HG02981 (cell line): ENCODE measurements around the gene EXOSC2.
"Not testable (repeated sequence)": the region's sequence is repeated elsewhere in the genome, so short reads cannot be mapped to it uniquely, and the experiment has no call there.

Source experiments
- ATAC-seq: cut with Tn5 transposase; IDR thresholded peaks from one replicate; pipeline ENCODE4 v1.9.1; 2021; ENCODE audit warnings: mild to moderate bottlenecking, moderate library complexity; ENCODE audit not compliant: unreplicated experiment

The EXOSC2 gene

DNA sequence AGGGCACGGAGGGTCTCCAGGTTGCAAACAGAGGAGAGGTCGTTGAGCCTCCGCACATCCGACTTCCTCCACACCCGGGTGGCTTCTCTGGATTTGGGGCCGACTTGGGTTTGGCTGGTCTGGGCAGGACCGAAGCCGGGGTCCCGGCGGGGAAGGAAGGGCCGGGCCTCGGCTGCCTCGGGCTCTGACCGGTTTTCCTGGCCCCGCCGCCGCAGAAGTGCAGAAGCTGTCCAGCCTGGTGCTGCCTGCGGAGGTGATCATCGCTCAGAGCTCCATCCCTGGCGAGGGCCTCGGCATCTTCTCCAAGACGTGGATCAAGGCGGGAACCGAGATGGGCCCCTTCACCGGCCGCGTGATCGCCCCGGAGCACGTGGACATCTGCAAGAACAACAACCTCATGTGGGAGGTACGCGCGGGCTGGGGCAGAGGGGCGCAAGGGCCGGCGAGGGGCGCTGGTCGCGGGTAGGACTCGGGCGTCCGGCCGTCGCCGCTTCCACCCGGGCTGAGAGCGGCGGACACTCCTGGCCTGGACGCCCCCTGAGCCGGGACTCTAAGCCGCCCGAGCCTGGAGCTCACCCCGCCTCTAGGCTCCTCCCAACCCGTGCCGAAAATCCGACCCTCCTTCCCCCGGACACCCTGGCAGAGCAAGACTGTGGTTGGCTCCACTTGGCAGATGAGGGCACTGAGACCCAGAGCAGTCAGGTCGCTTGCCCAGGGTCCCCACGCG is 27.0 kb upstream of the EXOSC2 start:
- ATAC-seq = no peak

GRCh38 chr9:130667120-130667435 is 26.5 kb upstream of the EXOSC2 start:
- no peak for ATAC-seq

DNA sequence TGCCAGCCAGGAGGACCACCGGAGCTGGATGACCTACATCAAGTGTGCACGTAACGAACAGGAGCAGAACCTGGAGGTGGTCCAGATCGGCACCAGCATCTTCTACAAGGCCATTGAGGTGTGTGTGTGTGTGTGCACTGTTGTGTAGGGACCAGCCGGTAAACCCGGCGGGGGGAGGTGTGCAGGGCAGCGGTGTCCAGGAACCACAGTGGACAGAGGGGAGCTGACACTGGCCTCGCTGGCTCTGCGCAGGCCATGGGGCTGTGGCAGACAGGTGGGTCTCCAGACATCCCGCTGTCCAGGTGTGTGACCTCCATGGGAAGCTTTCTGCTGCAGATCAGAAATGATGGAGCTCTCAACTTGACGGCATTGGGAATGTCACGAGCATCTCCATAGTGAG is 25.4 kb upstream of the EXOSC2 start:
- no peak for ATAC-seq

DNA sequence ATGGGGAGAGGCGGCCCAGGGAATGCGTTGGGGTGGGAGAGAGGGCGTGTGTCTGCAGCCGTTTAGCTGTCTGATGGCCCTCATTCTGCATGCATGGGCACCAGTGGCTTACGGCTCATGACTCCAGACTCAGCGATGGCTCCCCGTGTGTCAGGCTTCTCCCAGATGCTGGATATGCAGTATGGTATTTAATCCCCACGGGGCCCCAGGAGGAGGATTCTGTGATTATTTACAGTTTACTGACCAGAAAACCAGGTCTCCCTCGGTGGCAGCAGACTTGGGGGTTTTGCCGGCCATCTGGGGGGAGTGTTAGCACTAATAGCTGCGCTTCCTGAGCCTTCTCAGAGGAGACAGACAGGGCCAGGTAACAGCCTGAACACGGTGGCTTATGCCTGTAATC is 24.9 kb upstream of the EXOSC2 start:
- no peak for ATAC-seq

DNA sequence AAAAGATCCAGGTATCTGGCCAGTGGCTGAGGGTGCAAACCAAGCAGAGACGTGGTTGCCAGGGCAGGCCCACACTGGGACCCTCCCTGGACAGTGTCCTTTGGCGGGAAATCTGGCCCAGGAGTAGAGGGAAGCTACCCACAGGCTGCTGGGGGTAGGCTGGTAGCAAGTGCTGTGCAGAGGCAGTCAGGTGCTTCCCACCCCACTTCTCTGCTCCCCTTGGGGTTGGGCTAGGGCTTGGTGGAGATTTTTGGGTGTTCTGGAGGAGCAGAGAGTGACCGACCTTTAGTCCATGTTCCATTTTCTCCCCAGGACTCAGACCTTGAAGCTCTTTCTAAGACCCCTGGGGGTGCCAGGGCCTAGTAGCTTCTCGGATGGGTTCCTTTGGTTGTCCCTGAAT is 23.6 kb upstream of the EXOSC2 start:
- no peak for ATAC-seq

- ATAC-seq = no peak
Observed at GRCh38 chr9:130670644-130671043, 22.9 kb upstream of the EXOSC2 start.

- ATAC-seq = no peak
Observed at GRCh38 chr9:130672466-130672865, 21.1 kb upstream of the EXOSC2 start.

DNA sequence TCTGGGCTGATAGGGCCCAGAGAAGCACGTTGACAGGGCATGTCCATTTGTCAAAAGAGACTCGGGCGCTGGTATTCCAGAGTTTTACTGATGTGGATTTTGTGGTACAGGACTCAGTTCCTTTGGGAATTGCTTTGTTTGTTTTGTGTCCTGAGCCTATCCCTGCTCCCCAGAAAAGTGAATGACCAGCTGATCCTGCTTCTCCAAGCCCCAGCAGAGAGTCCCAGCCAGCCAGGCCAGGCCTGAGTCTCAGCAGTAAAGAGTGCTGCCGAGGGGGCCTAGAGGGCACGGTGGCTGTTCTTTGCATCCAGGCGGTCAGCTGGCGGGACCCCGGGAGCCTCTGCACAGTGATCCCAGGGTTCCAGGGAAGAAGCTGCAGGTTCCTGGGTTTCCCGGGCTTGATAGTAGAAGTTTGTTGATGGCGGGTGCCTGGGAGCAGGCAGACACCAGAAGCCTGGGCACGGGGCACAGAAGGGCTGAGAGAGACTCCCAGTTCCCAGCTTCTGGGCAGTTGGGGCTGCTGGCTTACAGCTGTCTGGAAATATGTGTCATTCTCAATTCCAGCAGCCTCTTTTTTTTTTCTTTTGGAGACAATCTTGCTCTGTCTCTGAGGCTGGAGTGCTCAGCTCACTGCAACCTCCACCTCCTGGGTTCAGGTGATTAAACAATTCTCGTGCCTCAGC is 20.5 kb upstream of the EXOSC2 start:
- no peak for ATAC-seq

- no peak for ATAC-seq
Observed at GRCh38 chr9:130675396-130675795, 18.2 kb upstream of the EXOSC2 start.

DNA sequence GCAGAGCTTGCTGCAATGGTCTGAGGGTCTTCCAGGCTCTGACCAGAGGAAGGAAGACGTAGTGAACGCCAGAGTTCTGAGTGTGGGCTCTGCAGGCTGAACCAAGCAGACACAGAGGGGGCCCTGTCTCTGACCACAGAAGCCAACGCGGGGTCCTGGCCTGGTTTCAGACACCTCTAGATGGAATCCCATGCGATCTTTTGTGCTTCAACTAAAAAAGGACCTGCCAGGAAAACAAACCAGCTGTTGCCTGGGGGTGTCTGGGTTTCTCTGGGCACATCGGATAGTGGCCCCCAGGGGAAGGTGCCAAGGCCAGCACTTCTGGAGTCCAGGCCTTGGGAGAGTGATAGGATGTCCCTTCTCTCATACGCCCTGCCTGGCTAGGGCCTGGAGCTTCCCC is 16.3 kb upstream of the EXOSC2 start:
- no peak for ATAC-seq

DNA sequence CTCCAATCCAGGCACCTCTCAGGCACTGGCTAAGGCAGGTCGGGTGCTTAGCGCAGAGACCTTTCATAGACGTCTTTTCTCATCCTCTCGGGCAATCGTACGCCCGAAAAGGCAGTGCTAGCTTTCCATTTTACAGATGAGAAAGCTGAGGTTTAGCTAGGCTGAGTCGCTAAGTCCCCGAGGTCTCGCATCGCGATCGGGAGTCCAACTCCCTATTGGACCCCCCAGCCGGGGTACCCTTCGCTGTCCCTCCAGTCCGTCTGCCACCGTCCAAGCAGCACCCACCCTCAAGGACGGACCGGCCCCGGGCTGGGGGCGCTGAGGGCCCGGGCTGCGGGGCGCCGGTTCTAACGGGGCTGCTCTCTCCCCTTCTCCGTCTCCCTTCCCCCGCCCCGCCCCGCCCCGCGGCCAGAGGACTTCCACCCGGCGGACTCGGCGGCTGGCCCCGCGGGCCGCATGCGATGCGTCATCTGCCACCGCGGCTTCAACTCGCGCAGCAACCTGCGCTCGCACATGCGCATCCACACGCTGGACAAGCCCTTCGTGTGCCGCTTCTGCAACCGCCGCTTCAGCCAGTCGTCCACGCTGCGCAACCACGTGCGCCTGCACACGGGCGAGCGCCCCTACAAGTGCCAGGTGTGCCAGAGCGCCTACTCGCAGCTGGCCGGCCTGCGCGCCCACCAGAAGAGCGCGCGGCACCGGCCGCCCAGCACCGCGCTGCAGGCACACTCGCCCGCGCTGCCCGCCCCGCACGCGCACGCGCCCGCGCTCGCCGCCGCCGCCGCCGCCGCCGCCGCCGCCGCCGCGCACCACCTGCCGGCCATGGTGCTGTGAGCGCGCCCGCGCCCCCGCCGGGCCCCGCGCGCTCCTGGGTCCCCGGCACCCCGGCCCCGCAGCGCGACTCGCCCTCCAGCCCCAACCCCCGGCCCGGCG is 12.5 kb upstream of the EXOSC2 start:
- ATAC-seq = no peak

DNA sequence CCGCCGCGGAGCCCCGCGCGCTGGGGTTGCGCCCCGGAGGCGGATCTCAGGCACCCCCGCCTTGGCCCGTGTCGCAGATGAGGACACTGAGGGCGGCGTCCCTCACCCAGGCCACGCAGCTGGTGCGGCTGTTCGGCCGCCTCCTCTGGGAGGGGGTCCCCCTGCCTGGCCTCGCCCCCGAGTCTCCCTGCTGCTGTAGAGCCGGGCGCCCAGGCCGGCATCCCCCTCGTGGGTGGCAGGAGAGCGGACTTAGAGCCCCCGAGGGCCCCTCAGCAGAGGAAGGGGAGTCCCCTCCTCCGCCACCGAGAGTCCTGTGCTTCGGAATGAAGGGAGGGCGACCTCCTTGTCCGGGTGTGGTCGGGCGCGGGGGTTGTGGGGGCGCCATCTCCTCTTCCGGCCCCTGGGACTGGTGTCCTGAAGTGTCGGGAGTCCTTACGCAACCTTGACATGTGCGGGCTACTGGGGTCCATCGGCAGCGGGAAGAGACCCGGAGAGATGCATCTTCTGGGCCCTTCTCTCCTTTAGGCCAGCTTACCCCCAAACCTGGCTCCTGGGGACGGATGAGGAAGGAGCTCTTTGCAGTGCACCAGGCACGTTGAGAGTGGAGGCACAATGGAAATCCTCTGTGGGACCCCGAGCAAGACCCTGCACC is 11.7 kb upstream of the EXOSC2 start:
- ATAC-seq = no peak

- ATAC-seq = no peak
Observed at GRCh38 chr9:130682421-130683121, 11.0 kb upstream of the EXOSC2 start.

GRCh38 chr9:130685104-130685503 is 8.5 kb upstream of the EXOSC2 start:
- ATAC-seq = no peak

- not testable (repeated sequence) for ATAC-seq
Observed at GRCh38 chr9:130685945-130686344, 7.6 kb upstream of the EXOSC2 start.

- no peak for ATAC-seq
Observed at GRCh38 chr9:130687615-130688014, 6.0 kb upstream of the EXOSC2 start.

DNA sequence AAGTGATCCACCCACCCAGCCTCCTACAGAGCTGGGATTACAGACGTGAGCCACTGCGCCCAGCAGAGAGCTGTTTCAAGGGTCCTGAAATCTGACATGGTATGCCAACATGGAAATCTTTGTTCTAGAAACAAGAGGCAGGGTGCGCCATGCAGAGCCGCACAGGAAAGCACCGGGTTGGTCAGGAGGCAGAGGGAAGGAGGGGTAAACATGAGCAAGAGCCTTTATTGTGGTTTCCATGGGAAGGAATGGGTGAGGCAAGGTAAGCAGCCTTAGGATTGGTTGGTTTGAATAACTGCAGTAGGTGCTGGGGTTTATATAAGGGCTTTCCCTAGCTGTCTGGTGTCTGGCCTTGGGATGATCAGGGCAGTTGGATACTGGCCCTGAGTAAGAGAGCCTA is 5.5 kb upstream of the EXOSC2 start:
- ATAC-seq = no peak

DNA sequence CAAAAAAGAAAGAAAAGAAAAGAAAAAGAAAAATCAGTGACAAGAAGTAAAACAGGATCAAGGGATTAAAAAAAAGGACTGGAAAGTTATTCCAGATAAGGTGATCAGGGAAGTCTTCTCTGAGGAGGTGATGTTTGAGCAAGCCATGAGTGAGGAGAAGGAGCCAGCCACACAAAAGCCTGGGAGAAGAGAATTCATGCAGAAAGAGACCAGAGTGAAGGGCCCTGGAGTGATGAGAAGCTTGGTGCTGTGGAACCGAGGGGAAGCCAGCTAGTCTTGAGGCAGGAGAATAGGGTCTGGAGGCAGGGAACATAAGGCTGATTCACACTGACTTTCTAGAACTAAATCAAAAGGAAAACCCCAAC is 4.0 kb upstream of the EXOSC2 start:
- ATAC-seq = no peak

DNA sequence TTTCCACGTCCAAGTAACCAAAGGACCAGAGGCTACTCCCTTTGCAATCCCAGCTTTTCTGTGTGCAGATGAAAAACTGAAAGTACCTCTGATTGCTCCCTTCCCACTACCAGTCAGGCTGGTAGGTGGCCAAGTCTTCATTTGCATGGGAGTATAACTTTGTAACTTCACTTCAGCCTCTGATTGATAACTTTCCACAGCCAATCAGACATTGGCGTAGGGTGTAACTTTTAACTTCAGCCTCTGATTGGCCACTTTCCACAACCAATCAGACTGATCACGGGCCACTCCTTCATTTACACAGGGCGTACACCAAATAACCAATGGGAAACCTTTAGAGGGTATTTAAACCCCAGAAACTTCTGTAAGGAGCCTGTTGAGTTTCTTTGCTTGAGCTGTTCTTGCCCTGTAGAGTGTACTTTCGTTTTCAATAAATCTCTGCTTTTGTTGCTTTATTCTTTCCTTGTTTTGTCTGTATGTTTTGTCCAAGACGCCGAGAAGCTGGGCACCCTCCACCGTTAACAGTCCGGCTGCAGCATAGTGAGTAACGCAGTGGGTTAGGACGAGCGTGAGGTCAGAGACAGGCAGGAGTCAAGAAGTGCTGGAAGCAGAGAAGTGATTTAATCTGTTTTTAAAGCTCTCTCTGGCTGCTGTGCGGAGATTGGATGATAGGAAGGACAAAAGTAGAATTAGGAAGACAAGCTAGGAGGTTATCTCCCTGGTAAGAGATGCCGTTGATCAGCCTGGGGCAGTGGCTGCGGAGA is 3.5 kb upstream of the EXOSC2 start:
- no peak for ATAC-seq

DNA sequence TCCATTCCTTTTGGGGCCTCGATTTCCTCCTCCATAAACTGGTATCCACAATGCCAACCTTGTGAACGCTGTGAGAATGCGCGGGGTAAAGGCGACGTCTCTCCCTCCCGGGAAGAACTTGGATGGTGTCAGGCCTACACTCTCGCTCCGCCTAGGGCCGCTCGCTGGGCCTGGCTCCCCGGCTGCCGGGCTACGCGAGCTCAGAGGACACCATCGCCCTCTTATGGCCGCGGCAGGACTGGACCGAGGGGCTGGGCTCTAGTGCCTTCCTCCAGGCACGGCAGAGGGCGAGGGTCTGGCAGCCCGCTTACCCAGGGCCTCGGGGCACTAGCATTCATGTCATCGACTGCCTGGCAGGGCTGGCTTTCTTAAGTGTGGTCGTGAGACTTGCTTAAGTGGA is 1.3 kb upstream of the EXOSC2 start:
- ATAC-seq = no peak
